Neural cell (in vitro differentiated cells): Measurements from ENCODE around the gene TARBP2.

Experiments
- TAF1 ChIP-seq: IDR thresholded peaks from 2 replicates; pipeline ENCODE4 v1.6.1; 2012; ENCODE audit warnings: low read depth
- TF ChIP-seq, protein P1 (sequence below): fragments of 450-650 bp; IDR thresholded peaks from 2 replicates; pipeline ENCODE4 v1.5.1; 2014; ENCODE audit warnings: antibody characterized with exemption, mild to moderate bottlenecking, moderate library complexity; ENCODE audit not compliant: poor library complexity, severe bottlenecking

DNA sequence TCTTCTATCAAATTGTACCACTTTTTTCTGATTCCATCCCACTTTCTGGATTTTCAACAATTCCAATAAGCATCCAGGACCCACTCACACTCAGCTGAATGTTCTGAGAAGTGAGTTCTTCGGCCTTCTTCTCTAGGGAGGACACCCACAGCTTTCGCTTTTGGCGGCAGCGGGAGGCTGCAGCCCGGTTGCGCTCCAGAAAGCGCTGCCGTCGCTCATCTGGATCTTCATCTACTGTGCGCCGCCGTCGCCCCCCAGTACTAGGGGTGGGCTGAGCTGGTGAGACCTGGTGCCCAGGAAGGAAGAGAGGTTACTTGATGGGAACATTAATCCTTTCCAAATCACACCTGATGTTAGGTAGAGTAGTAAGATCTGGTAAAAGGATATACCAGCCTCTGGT, 23.4 kb downstream of the TARBP2 start:
- TF ChIP-seq, protein P1, sequence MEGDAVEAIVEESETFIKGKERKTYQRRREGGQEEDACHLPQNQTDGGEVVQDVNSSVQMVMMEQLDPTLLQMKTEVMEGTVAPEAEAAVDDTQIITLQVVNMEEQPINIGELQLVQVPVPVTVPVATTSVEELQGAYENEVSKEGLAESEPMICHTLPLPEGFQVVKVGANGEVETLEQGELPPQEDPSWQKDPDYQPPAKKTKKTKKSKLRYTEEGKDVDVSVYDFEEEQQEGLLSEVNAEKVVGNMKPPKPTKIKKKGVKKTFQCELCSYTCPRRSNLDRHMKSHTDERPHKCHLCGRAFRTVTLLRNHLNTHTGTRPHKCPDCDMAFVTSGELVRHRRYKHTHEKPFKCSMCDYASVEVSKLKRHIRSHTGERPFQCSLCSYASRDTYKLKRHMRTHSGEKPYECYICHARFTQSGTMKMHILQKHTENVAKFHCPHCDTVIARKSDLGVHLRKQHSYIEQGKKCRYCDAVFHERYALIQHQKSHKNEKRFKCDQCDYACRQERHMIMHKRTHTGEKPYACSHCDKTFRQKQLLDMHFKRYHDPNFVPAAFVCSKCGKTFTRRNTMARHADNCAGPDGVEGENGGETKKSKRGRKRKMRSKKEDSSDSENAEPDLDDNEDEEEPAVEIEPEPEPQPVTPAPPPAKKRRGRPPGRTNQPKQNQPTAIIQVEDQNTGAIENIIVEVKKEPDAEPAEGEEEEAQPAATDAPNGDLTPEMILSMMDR, result no peak
- TF ChIP-seq TAF1, result no peak
